ENCODE data around the gene CXCL10.

CXCL10 gene

DNA sequence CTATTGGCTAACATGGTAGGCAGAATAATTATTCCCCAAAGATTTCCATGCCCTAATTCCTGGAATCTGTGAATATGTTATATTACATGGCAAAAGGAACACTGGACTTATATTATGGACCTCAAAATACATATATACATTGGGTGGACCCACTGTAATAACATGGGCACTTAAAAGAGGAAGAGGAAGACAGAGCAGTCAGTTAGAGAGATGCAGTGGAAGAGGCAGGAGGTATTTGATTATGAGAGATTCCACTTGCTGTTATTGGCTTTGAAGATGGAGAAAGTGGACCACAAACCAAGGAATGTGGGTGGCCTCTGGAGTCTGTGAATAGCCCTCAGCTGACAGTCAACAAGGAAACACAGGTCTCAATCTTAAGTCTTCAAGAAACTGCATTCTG is 37.2 kb upstream of the CXCL10 start:
- DNase-seq, result no peak
- no peaks in the 10 kb centered on the region for H3K36me3 ChIP-seq
- no peak overlapping the region for H3K4me3 ChIP-seq (ENCODE audit: low read depth, low read length)
- no peaks in the 10 kb centered on the region for H3K9me3 ChIP-seq (ENCODE audit: severe bottlenecking)
- no peak overlapping the region for H3K27ac ChIP-seq
- TF ChIP-seq, protein P1, sequence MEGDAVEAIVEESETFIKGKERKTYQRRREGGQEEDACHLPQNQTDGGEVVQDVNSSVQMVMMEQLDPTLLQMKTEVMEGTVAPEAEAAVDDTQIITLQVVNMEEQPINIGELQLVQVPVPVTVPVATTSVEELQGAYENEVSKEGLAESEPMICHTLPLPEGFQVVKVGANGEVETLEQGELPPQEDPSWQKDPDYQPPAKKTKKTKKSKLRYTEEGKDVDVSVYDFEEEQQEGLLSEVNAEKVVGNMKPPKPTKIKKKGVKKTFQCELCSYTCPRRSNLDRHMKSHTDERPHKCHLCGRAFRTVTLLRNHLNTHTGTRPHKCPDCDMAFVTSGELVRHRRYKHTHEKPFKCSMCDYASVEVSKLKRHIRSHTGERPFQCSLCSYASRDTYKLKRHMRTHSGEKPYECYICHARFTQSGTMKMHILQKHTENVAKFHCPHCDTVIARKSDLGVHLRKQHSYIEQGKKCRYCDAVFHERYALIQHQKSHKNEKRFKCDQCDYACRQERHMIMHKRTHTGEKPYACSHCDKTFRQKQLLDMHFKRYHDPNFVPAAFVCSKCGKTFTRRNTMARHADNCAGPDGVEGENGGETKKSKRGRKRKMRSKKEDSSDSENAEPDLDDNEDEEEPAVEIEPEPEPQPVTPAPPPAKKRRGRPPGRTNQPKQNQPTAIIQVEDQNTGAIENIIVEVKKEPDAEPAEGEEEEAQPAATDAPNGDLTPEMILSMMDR (IDR thresholded peaks at IDR 0.05; ENCODE audit: low read depth, low read length), result no peak
- H3K27me3 ChIP-seq (ENCODE audit: insufficient read depth, low read depth, severe bottlenecking), result no peaks in the 10 kb centered on the region

DNA sequence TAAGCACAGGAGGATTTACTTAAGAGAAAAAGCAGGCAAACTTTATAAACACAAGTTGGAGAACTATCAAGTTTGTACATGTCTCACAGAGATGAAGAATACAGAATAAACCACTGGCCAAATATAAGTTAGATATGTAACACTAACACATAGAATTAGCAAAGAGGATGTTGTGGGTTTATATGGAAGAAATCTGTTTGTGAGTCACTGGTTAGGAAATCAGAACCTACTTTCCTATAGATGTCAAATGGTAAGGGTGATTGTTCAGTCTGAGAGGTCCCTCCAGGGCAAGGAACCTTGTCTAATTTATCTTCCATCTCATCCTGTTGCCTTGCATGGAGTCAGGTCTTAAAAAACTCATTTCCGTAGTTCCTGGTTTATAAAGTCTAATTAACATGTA is 36.5 kb upstream of the CXCL10 start:
- DNase-seq, result no peak
- no peaks in the 10 kb centered on the region for H3K27me3 ChIP-seq (ENCODE audit: insufficient read depth, low read depth, severe bottlenecking)
- H3K9me3 ChIP-seq (ENCODE audit: severe bottlenecking), result no peaks in the 10 kb centered on the region
- H3K27ac ChIP-seq, result no peak overlapping the region
- H3K36me3 ChIP-seq, result no peaks in the 10 kb centered on the region
- no peak overlapping the region for H3K4me3 ChIP-seq (ENCODE audit: low read depth, low read length)
- TF ChIP-seq, protein P1 (IDR thresholded peaks at IDR 0.05; ENCODE audit: low read depth, low read length), result no peak

DNA sequence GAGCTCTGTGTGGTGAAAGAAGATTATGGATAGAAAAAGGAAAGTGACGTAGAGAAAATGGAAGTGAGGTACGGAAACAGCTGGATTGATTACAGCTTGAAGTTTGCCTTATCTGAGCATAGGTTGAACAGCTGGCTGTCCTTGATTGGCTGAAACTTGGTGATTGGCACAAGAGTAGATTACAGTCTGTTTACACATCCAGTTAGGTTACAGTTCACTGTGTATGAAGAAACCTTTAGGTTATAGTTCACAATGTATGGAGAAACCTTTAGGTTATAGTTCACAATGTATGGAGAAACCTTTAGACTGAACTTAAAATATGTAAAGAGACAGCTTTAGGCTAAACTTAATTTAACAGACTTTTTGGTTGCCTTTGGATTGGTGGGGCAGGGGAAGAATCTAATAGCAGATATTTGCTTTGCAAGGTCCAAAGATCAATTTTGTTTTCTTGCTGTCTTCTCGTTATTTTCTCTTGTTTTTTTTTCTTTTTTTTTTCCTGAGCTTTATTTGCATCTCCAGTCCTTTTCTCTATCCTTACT is 35.7 kb upstream of the CXCL10 start:
- H3K27ac ChIP-seq, result no peak overlapping the region
- no peaks in the 10 kb centered on the region for H3K27me3 ChIP-seq (ENCODE audit: insufficient read depth, low read depth, severe bottlenecking)
- H3K9me3 ChIP-seq (ENCODE audit: severe bottlenecking), result no peaks in the 10 kb centered on the region
- no peak overlapping the region for H3K4me3 ChIP-seq (ENCODE audit: low read depth, low read length)
- DNase-seq, result no peak
- TF ChIP-seq, protein P1 (IDR thresholded peaks at IDR 0.05; ENCODE audit: low read depth, low read length), result no peak
- no peaks in the 10 kb centered on the region for H3K36me3 ChIP-seq

DNA sequence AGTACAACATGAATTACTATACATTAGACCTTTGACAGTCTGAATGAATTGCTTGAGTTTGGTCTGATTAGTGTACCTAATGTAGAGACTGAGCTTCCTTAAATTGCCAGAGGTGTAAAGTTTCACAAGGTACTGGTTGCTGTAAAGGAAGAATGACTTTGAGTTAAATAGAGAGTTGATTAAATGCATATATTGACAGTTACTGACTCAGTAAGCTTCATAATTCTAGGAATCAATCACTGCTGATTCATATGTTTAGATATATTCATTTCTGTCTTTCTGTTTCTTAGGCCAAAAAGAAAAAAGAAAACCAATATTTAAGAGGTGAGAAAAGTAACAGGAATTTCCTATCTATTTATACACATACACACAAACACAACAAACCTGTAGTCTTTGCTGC is 35.0 kb upstream of the CXCL10 start:
- DNase-seq, result no peak
- Histone ChIP-seq H3K9me3 (ENCODE audit: severe bottlenecking) (no peaks in the 10 kb centered on the region), H3K36me3 (no peaks in the 10 kb centered on the region), H3K4me3 (ENCODE audit: low read depth, low read length) (no peak overlapping the region), H3K27ac (no peak overlapping the region), H3K27me3 (ENCODE audit: insufficient read depth, low read depth, severe bottlenecking) (no peaks in the 10 kb centered on the region)
- TF ChIP-seq, protein P1 (IDR thresholded peaks at IDR 0.05; ENCODE audit: low read depth, low read length), result no peak

DNA sequence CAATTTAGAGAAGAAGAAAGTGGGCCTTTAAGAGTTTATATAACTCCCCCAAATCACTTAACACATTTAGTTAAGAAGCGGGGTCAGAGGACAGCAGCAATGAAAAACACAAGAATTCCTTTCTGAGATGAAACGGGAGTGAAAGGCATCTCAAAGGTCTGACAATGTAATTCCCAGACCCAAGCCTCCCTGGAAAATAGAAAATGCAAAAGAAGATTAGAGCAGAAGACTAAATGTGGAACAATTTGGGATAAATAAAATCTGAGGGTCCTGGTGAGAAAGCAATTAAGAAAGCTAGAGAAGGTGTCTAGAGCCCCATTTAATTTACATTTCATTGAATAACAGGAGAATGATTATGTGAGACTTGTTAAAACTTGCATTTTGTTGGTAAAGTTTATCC is 32.1 kb upstream of the CXCL10 start:
- Histone ChIP-seq H3K4me3 (ENCODE audit: low read depth, low read length) (no peak overlapping the region), H3K9me3 (ENCODE audit: severe bottlenecking) (no peaks in the 10 kb centered on the region), H3K27ac (no peak overlapping the region), H3K27me3 (ENCODE audit: insufficient read depth, low read depth, severe bottlenecking) (no peaks in the 10 kb centered on the region), H3K36me3 (no peaks in the 10 kb centered on the region)
- TF ChIP-seq, protein P1 (IDR thresholded peaks at IDR 0.05; ENCODE audit: low read depth, low read length), result no peak
- no peak for DNase-seq

DNA sequence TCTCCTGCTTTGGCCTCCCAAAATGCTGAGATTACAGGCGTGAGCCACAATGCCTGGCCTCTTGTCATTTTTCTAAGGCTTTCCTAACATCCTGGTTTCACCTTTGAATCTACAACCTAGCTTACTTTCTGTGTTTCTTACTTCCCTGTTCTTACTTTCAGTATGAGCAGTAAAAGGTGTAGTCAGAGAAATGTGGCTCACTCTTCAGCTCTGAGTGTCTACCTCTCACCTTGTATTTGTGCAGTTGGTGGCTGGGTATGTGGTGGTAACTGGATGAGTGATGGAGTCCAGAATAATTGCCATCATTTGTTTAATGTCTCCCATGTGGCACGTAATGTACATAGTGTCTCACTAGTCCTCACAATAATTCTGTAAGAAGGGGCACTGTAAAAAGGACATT is 31.7 kb upstream of the CXCL10 start:
- Histone ChIP-seq H3K4me3 (ENCODE audit: low read depth, low read length) (no peak overlapping the region), H3K36me3 (no peaks in the 10 kb centered on the region), H3K27me3 (ENCODE audit: insufficient read depth, low read depth, severe bottlenecking) (no peaks in the 10 kb centered on the region), H3K27ac (no peak overlapping the region), H3K9me3 (ENCODE audit: severe bottlenecking) (no peaks in the 10 kb centered on the region)
- DNase-seq, result no peak
- TF ChIP-seq, protein P1 (IDR thresholded peaks at IDR 0.05; ENCODE audit: low read depth, low read length), result no peak
